COLO829 (cell line): ENCODE results near the gene SDHAF1.
"Not testable (repeated sequence)": the region's sequence is repeated elsewhere in the genome, so short reads cannot be mapped to it uniquely, and the experiment has no call there.

ENCODE experiments used
- DNase-seq: peaks from one replicate; pipeline ENCODE4 v3.0.0; 2012; ENCODE audit warnings: low spot score

Gene SDHAF1, protein sequence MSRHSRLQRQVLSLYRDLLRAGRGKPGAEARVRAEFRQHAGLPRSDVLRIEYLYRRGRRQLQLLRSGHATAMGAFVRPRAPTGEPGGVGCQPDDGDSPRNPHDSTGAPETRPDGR

DNA sequence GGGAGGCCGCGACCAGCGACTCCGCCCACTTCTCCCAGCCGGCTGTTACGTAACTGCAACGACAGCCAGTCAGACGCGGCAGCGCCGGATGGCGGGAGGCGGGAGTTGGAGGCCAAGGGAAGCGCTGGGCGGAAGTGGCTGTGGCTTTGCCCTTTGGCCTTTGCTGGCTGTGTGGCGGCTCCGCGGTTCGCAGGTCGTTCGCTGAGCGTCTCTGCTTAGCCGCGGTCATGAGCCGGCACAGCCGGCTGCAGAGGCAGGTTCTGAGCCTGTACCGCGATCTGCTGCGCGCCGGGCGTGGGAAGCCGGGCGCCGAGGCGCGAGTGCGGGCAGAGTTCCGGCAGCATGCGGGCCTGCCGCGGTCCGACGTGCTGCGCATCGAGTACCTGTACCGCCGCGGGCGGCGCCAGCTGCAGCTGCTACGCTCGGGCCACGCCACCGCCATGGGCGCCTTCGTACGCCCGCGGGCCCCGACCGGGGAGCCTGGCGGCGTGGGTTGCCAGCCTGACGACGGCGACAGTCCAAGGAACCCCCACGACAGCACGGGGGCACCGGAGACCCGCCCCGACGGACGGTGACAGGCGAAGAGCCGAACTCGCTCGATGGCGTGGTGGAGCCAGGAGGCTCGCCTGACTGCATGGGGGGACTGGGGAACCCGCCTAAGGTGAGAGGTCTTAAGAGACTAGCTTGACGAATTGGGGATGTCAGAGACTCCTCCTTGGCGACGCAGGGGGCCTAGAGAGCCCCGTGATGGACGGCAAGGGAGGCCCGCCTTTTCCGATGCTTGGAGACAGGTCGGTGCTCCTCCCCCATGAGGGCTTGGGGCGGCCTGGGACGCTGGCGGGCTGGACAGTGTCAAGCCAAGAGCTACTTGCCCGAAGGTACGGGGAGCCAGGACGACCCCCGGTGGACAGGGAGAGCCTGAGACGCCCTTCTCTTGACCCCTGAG is at the start of gene SDHAF1:
SDHAF1 (plus strand) TSS at position 141 of the 946 bp plus-strand sequence; CDS start at position 228, 87 bp downstream.
- peak; percentile 97 for DNase-seq

DNA sequence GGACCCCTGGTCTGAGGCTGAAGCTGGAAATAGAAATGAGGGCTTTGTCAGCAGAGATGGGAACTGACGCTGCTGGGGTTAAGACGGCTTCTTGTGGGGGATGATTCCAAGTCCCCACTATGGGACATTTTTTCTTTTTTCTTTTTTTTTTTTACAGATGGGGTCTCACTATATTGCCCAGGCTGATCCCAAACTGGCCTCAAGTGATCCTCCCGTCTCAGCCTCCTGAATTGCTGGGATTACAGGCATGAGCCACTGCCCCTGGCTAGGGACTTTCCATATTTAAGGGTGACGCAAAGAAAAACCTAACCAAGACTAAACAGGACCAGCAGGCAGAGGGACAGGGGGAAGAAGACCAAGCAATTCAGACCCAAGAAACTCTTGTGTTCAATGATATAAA is 48.8 kb upstream of the SDHAF1 start:
- no peak for DNase-seq

DNA sequence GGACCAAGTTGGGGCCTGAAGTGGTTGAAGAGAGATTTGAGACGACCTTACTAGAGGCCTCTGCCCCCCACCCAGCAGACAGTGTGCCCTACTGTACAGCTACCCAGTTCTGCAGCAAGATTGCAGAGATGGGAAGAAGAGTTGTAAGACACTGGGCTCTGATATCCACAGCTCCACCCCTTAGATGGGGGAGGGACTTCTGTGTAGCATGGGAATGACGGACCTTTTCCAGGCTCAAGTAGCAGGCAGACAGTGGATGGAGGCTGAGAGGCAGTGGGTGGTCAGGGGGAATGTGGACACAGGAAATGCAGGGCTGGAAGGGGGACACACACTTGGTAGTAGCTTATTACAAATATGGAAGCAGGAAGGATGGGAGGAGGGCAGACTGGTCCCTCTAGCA is 45.9 kb upstream of the SDHAF1 start:
- DNase-seq: no peak

DNA sequence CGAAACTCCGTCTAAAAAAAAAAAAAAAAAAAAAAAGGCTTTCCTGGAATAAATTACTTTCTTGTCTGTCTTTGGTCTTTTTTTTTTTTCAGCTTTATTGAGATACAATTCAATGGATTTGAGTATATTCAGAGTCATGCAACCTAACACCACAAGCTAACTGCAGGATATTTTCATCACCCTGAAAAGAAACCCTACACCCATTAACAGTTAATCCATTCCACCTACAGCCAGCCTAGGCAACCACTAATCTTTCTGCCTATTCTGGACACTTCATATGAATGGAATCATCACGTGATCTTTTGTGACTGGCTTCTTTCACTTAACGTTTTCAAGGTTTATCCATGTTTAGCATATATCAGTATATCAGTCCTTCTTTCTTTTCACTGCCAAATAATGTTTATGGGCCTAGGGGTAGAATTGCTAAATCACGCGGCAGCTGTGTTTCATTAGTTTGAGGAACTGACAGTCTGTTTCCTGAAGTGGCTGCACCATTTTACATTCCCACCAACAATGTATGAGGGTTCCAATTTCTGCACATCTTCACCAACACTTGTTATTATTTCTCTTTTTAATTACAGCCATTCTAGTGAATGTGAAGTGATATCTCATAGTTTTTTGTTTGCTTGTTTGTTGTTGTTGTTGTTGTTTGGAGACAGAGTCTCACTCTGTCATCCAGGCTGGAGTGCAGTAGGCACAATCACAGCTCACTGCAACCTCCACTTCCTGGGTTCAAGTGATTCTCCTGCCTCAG is 38.9 kb upstream of the SDHAF1 start:
- DNase-seq: no peak

DNA sequence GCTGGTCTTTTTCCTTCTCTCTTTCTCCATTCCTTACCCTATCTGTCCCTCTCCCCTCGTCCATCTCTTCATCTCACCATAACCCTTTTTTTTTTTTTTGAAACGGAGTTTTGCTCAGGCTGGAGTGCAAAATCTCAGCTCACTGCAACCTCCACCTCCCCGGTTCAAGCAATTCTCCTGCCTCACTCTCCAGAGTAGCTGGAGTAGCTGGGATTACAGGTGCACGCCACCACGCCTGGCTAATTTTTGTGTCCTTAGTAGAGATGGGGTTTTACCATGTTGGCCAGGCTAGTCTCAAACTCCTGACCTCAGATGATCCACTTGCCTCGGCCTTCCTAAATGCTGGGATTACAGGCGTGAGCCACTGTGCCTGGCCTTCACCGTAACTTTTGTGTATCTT is 37.6 kb upstream of the SDHAF1 start:
- not testable (repeated sequence) for DNase-seq

DNA sequence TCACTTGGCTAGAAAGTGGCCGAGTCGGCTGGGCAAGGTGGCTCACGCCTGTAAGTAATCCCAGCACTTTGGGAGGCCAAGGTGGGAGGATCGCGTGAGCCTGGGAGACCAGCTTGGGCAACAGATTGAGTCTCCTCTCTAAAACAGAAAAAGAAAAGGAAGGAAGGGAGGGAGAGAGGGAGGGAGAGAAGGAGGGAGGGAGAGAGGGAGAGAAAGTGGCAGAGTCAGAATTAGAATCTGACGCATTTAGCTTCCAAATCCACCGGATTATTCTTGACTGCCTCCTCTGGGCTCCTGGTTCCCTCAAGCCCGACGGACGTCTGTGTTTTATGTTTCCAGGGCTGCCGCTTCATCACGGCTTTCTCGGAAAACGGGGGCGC is 36.3 kb upstream of the SDHAF1 start:
- no peak for DNase-seq

DNA sequence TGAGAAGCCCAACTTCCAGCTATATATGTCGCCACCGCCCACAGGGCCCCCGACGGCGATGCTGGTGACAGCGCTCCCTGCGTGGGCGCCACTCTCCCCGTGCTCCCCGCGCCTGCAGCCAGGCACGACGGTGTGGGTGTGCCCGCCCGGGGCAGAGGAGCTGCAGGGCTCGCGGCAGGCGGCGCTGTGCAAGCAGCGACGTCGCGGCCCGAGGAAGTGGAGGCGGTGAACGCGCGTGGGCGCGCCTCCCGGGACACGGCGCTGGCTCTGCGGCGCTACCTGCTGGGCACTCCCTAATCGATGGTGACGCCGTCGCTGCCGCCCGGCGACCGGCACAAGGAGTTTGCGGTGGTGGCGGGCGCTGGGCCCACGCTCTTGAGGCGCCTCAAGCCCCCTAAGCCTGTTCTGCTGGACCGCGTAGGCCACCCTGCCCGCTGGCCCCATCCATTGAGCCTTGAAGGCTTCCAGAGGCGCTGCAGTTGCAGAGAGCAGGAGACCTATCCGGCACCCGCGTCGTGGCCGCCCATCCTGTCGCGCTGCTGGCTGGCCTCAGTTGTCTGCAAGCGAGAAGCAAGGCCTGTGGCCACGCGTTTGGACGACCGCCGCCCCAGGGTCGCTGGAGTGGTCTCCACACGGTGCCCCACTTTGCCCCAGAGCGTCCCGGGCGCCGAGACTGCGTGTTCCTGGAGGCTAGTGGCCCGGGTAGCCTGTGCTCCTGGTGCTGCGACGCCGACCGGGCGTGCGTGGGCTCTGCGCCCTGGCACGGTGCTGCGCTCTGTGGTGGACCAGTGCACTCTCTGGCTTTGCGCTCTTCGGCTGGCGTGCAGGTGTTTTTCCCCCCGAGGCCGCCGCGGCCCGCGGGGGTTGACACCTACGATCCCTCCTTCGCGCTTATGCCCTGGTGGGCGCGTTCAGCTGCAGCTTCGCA is 35.7 kb upstream of the SDHAF1 start:
- no peak for DNase-seq

DNA sequence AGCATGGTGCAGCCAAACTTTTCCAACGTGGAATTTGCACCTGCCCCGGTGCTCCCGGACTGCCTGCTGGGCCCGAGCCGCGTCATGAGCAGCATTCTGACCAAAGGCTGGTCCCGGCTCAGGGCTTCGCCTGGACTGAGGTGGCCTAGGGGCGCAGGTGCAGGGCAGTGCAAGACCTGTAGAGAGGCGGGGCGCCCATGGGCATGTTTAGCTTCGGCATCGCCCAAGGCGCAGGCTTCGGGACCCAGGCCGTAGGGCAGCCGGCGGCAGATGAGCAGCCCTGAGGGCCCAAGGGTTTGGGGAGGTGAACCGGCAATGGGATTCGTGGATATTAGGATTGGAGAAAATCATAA is 35.0 kb upstream of the SDHAF1 start:
- no peak for DNase-seq

DNA sequence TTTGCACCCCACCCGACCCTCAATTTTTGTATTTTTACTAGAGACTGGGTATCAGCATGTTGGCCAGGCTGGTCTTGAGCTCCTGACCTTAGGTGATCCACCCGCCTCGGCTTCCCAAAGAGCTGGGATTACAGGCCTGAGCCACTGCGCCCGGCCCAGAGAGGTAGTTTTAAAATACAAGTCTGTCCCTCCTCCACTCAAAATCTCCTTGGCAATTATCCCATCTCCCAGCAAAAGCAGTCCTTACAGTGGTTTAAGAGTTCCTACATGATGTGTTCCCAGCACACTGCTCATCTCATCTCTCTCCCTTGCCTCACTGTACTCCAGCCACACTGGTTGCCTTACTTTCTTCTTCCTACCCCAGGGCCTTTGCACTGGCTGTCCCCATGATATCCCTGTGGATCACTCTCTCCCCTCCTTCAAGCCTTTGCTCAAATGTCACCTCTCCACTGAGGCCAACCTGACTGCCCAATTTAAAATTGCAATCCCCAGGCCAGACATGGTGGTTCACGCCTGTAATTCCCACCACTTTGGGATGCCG is 34.5 kb upstream of the SDHAF1 start:
- DNase-seq: no peak

DNA sequence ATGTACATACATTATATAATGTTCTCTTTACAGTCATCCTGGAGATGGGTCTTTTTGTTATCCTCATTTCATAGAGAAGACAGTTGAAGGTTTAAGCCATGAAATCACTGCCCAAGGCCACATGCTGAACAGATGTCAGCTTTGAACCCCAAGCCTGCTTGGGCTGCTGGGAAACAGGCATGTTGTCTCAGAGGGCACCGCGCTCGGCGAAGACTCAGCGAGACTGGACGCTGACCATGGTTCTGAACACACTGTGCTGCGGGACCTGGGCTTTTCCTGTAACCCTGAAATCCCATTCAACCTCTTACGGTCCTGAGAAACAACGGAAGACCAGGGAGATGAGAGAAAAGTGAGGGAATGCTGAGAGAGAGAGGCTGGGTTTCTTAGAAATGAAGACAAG is 31.5 kb upstream of the SDHAF1 start:
- no peak for DNase-seq

DNA sequence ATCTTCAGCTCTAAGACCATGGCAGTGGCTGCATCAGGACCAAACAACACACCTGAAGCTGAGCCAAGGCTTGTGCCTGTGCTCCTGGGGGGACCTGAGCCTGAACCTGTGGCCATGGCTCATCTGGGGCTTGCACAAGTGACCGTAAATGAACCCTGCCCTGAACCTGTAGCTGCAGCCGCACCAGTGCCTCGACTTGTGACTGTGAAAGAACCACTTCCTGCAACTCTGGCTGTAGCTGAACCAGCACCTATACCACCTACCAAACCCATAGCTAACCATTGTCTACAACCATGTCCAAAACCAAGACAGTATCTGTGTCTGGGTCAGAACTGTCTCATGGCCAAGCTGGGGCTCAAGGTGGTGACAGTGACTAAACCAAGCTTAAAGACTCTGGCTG is 28.2 kb upstream of the SDHAF1 start:
- DNase-seq: no peak

DNA sequence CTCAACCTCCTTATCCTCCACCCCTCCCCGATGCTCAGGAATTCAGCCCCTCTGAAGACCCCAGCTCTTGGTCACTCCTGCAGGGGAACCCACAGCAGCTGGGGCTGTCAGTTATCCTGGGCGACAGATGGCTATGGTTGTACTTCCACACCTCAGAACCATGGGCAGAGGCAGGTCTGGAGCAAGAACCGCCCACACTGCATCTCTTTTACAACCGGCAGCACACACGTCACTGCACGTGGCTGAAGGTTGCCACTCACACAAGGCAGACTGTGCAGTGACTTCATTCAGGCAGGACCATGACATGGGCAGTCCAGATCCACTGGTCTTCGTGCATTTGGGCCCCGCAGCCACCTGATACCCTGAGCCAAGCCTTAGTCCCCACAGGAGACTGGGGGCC is 21.5 kb upstream of the SDHAF1 start:
- no peak for DNase-seq

DNA sequence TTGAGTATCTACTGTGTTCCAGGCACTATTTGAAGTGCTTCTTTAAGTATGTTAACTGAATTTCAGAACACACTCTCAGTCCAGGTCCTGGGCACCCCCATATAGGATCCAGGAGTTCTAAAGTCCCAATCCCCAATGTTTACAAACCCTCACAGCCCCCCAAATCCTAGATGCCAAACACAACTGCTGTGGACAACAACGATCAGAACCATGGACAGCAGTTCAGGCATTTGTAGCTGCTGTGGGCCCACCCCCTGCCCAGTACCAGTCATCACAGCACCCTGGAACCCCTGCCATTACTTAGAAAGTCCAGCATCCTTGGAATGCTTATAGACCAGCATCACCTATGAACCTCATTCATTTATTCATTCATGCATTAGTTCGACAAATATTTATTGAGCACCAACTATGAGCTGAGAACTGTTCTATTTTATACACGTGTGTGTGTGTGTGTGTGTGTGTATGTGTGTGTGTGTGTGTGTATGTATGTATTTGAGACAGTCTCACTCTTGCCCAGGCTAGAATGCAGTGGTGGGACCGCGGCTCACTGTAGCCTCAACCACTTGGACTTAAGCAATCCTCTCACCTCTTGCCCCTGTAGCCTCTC is 19.3 kb upstream of the SDHAF1 start:
- DNase-seq: no peak

DNA sequence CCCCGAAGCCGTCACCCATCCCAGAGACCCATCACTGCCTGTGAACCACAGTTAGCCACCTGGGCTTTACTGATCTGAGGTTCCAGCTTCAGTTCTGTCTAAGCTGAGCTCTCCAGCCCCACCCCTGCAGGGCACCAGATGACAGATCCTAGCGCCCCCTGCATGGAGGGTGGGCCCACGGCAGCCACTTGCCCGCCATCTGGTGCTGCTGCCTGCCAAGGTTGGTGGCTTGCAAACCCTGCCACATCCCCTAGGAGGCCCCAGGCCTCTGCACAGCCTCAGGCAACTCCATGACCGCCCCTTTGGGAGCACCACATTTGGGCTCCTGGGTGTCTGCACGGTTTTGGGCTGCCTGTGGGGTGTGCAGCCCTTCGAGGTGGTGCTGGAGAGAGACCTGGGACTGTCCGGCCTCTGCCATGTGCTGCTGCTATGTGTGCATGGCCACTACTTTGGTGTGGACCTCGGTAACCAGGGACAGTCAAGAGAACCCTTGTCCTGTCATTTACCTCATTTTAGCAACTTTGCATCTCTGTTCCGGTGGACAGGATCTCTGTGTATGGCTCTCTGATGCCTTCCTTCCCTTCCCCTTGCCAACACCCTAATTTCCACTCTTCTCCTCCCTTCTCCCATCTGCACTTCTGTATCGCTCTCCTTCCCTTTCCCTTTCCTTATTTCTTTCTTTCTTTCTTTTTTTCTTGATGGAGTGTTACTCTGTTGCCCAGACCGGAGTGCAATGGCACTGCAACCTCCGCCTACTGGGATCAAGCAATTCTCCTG is 17.4 kb upstream of the SDHAF1 start:
- DNase-seq: no peak

DNA sequence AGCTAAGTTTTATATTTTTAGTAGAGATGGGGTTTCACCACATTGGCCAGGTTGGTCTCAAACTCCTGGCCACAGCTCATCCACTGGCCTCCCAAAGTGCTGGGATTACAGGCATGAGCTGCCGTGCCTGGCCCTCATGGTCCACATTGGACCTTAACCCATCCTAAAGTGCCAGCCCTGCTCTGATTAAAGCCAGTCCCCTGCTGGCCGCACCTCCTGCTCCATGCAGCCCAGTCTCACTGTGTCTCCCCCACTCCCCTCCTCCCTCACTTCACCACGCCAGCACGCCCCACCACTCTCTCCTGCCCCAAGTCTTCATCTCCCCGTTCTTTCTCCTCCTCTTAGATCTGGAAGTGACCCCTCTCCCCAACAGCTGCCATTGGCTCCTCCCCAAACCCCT is 16.7 kb upstream of the SDHAF1 start:
- DNase-seq: no peak

DNA sequence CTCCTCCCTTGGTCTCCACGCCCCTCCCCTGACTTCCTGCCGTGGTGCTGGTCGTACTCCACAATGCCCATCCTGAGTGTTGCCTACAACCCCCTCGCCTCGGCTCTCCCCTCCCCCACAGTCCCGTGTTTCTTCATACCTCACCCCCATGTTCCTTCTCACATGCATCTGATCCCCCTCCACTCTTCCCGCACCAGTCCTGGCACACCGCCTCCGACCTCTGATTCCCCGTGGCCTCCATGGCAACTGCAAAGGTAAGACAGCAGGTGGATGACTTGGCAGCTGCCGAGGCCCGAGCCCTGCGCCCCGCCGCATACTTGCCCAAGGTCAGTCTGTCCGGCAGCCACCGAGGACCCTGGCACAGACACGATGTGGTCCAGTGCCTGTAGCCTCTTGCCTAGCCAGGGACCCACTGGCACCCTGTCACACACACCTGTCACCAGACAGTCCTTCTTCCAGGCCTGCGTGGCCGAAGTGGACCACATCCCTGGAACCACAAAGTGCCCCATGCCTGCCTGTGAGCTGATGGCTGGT is 16.1 kb upstream of the SDHAF1 start:
- no peak for DNase-seq

DNA sequence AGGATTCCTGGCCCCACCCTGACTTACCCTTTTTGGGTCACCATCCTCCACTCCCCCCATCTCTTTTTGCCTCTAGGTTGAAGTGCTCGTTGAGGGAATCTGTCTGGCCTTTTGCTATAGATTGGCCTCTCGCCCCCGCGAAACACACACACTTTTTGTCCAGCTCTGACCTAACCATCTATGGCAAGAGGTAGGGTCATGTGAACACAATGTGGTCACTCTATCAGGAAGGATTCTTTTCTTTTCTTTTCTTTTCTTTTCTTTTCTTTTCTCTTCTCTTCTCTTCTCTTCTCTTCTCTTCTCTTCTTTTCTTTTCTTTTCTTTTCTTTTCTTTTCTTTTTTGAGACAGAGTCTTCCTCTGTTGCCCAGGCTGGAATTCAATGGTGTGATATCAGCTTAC is 14.0 kb upstream of the SDHAF1 start:
- not testable (repeated sequence) for DNase-seq

DNA sequence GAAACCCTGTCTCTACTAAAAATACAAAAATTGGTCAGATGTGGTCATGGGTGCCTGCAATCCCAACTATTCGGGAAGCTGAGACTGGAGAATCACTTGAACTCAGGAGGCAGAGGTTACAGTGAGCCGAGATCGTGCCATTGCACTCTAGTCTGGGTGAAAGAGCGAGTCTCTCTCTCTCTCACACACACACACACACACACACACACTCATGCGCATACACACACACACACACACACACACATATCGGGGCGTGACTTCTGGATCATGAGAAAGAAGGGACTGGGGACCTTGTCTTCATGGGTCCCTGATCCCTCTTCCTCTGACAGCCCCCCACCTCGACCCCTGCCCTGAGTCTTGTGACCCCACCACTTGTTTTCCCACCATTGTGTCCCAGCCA is 11.8 kb upstream of the SDHAF1 start:
- DNase-seq: no peak

DNA sequence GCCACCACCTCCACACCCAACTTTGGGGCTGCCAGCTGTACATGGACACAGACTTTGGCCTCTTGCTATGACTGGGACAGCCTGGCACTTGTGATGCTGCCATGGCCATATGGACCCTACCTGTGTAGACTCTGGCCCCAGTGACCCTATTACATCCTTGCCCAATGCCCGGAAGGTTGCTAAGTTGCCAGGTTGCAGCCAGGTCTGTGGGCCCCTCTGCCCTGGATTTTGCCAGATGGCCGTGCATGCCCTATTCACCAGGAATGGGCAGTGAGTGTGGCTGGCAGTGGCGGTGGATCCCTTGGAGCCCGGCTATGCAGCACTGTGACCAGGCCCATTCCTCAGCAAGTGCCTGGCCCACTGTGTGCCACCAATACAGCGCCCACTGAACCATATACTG is 8.9 kb upstream of the SDHAF1 start:
- DNase-seq: no peak
